ENCODE data around the gene GSPT1. TPM values are rescaled to one million over a fixed set of nuclear protein-coding genes. Genes with fewer than 3 reads are reported as not detected.
"Not testable (repeated sequence)": the region's sequence is repeated elsewhere in the genome, so short reads cannot be mapped to it uniquely, and the experiment has no call there.

GSPT1 gene
- total and polyA plus RNA-seq, 2 experiments from 2014 or later, result 126 to 146 TPM

DNA sequence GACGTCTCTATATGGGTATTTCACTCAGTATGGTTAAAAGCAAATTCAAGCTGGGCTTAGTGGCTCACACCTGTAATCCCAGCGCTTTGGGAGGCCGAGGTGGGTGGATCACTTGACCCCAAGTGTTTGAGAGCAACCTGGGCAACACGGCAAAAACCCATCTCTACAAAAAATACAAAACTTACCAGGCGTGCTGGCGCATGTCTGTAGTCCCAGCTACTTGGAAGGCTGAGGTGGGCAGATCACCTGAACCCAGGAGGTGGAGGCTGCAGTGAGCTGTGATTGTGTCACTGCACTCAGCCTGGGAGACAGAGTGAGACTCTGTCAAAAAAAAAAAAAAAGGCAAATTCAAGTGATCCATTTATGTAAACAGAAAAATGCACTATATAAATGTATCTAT is 48.0 kb upstream of the GSPT1 start:
- Mint-ChIP-seq H3K27me3 (ENCODE audit: insufficient read depth, low read depth, poor library complexity) (peaks cover 9% of the 10 kb centered on the region), H3K9me3 (no peaks in the 10 kb centered on the region), H3K4me3 (no peak overlapping the region), H3K4me1 (no peaks in the 10 kb centered on the region), H3K27ac (no peak overlapping the region), H3K36me3 (ENCODE audit: low read depth) (no peaks in the 10 kb centered on the region)
- no peaks in the 10 kb centered on the region for H3K9me2 ChIP-seq (ENCODE audit: insufficient read depth)
- no peak overlapping the region for H3K4me2 ChIP-seq
- H3K79me2 ChIP-seq (replicated peaks; ENCODE audit: insufficient read depth), result no peaks in the 10 kb centered on the region
- no peaks in the 10 kb centered on the region for H3K27me3 ChIP-seq (ENCODE audit: insufficient read depth)
- no peaks in the 10 kb centered on the region for H4K20me1 ChIP-seq (replicated peaks; ENCODE audit: insufficient read depth)
- no peak for ATAC-seq
- no peak overlapping the region for H3K27ac ChIP-seq (ENCODE audit: low read depth)
- H3K36me3 ChIP-seq (ENCODE audit: insufficient read depth), result no peaks in the 10 kb centered on the region
- H3K4me1 ChIP-seq (ENCODE audit: insufficient read depth), result no peaks in the 10 kb centered on the region
- H2AFZ ChIP-seq, result peak overlapping the region; percentile 92; the same call in 1 of the 2 replicates
- no peak for TF ChIP-seq JUNB (IDR thresholded peaks at IDR 0.05; ENCODE audit: unreplicated experiment)
- no peak for TF ChIP-seq EZH2phosphoT487 (IDR thresholded peaks at IDR 0.05; ENCODE audit: unreplicated experiment)
- TF ChIP-seq ZNF331 (CRISPR knock-in tag; IDR thresholded peaks at IDR 0.05; ENCODE audit: low read depth), result no peak
- no peak for TF ChIP-seq ZNF114 (CRISPR knock-in tag; IDR thresholded peaks at IDR 0.05)
- no peak for TF ChIP-seq POLR2AphosphoS5 (IDR thresholded peaks at IDR 0.05; ENCODE audit: low read depth)
- TF ChIP-seq, protein P1, sequence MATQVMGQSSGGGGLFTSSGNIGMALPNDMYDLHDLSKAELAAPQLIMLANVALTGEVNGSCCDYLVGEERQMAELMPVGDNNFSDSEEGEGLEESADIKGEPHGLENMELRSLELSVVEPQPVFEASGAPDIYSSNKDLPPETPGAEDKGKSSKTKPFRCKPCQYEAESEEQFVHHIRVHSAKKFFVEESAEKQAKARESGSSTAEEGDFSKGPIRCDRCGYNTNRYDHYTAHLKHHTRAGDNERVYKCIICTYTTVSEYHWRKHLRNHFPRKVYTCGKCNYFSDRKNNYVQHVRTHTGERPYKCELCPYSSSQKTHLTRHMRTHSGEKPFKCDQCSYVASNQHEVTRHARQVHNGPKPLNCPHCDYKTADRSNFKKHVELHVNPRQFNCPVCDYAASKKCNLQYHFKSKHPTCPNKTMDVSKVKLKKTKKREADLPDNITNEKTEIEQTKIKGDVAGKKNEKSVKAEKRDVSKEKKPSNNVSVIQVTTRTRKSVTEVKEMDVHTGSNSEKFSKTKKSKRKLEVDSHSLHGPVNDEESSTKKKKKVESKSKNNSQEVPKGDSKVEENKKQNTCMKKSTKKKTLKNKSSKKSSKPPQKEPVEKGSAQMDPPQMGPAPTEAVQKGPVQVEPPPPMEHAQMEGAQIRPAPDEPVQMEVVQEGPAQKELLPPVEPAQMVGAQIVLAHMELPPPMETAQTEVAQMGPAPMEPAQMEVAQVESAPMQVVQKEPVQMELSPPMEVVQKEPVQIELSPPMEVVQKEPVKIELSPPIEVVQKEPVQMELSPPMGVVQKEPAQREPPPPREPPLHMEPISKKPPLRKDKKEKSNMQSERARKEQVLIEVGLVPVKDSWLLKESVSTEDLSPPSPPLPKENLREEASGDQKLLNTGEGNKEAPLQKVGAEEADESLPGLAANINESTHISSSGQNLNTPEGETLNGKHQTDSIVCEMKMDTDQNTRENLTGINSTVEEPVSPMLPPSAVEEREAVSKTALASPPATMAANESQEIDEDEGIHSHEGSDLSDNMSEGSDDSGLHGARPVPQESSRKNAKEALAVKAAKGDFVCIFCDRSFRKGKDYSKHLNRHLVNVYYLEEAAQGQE (IDR thresholded peaks at IDR 0.05; ENCODE audit: unreplicated experiment), result no peak
- no peak for TF ChIP-seq CREB1 (CRISPR knock-in tag; IDR thresholded peaks at IDR 0.05; ENCODE audit: low read depth)
- TF ChIP-seq EZH2 (IDR thresholded peaks at IDR 0.05; ENCODE audit: low read depth, unreplicated experiment), result no peak
- TF ChIP-seq NANOG (IDR thresholded peaks at IDR 0.05; ENCODE audit: borderline replicate concordance), result no peak
- H3F3A ChIP-seq (replicated peaks; ENCODE audit: low read depth), result no peaks in the 10 kb centered on the region
- H3K4me3 ChIP-seq, result no peak overlapping the region
- no peak for DNase-seq (ENCODE audit: low spot score)

DNA sequence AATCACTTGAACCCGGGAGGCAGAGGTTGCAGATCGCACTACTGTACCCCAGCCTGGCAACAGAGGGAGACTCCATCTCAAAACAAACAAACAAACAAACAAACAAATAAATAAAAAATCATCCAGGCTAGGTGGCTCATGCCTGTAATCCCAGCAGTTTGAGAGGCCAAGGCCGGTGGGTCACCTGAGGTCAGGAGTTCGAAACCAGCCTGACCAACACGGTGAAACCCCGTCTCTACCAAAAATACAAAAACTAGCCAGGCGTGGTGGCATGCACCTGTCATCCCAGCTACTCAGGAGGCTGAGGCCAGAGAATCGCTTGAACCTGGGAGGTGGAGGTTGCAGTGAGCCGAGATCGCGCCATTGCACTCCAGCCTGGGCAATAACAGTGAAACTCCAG is 47.2 kb upstream of the GSPT1 start:
- H3K27ac Mint-ChIP-seq; H3K9me3 Mint-ChIP-seq; H3K4me1 ChIP-seq (ENCODE audit: insufficient read depth); H3K27ac ChIP-seq (ENCODE audit: low read depth); H3K4me3 ChIP-seq; H3K36me3 Mint-ChIP-seq (ENCODE audit: low read depth); H3K27me3 ChIP-seq (ENCODE audit: insufficient read depth); H3K79me2 ChIP-seq (replicated peaks; ENCODE audit: insufficient read depth); H3K4me3 Mint-ChIP-seq; H3K9me2 ChIP-seq (ENCODE audit: insufficient read depth); H2AFZ ChIP-seq; ATAC-seq; DNase-seq (ENCODE audit: low spot score); H3F3A ChIP-seq (replicated peaks; ENCODE audit: low read depth); H3K4me1 Mint-ChIP-seq; H3K36me3 ChIP-seq (ENCODE audit: insufficient read depth); H3K4me2 ChIP-seq; H4K20me1 ChIP-seq (replicated peaks; ENCODE audit: insufficient read depth): not testable (repeated sequence)
- peaks cover 12% of the 10 kb centered on the region for H3K27me3 Mint-ChIP-seq (ENCODE audit: insufficient read depth, low read depth, poor library complexity)

- not testable (repeated sequence) for H3K79me2 ChIP-seq (replicated peaks; ENCODE audit: insufficient read depth); H3K4me3 Mint-ChIP-seq; DNase-seq (ENCODE audit: low spot score); ATAC-seq; H3K36me3 ChIP-seq (ENCODE audit: insufficient read depth); H3K27me3 ChIP-seq (ENCODE audit: insufficient read depth); H3K4me2 ChIP-seq; H3K4me3 ChIP-seq; H3K9me2 ChIP-seq (ENCODE audit: insufficient read depth); H3K4me1 Mint-ChIP-seq; H3K36me3 Mint-ChIP-seq (ENCODE audit: low read depth); H3K9me3 Mint-ChIP-seq; H4K20me1 ChIP-seq (replicated peaks; ENCODE audit: insufficient read depth); H3K27ac Mint-ChIP-seq; H3K4me1 ChIP-seq (ENCODE audit: insufficient read depth); H3K27ac ChIP-seq (ENCODE audit: low read depth); H2AFZ ChIP-seq; H3F3A ChIP-seq (replicated peaks; ENCODE audit: low read depth)
- H3K27me3 Mint-ChIP-seq (ENCODE audit: insufficient read depth, low read depth, poor library complexity), result peaks cover 12% of the 10 kb centered on the region
Measured at GRCh38 chr16:11962457-11962856, 46.7 kb upstream of the GSPT1 start.
